ENCODE measurements around the gene EPS15.

EPS15 gene

GRCh38 chr1:51330331-51331201 lies 188.5 kb downstream of the EPS15 start, which contains the start of gene TTC39A:
TSS of gene TTC39A (minus strand) at chr1:51330562. CDS start at chr1:51330477, 85 bp downstream.
- DNase-seq (ENCODE audit: low read depth in 2 of 2) = no peak
- TF ChIP-seq CTCF (IDR thresholded peaks at IDR 0.05; ENCODE audit: low read depth, low read length) = no peak
- H3K4me3 ChIP-seq (replicated peaks in 1 of 2; ENCODE audit: low read depth in 2 of 2, low read length in 2 of 2) = peak within 1 kb of the TSS; percentile 26 to 37

GRCh38 chr1:51329443-51330325 lies 189.4 kb downstream of the EPS15 start:
- no peak for DNase-seq (ENCODE audit: low read depth in 2 of 2)
- H3K4me3 ChIP-seq (replicated peaks in 1 of 2; ENCODE audit: low read depth in 2 of 2, low read length in 2 of 2) = no peak overlapping the region
- TF ChIP-seq CTCF (IDR thresholded peaks at IDR 0.05; ENCODE audit: low read depth, low read length) = no peak

GRCh38 chr1:51328926-51329325 lies 190.1 kb downstream of the EPS15 start:
- no peak overlapping the region for H3K4me3 ChIP-seq (replicated peaks in 1 of 2; ENCODE audit: low read depth in 2 of 2, low read length in 2 of 2)
- no peak for TF ChIP-seq CTCF (IDR thresholded peaks at IDR 0.05; ENCODE audit: low read depth, low read length)

GRCh38 chr1:51328279-51328678 lies 190.8 kb downstream of the EPS15 start:
- peak in 1 of 2 donors; percentile 63 for DNase-seq (ENCODE audit: low read depth in 2 of 2)
- no peak for TF ChIP-seq CTCF (IDR thresholded peaks at IDR 0.05; ENCODE audit: low read depth, low read length)
- H3K4me3 ChIP-seq (replicated peaks in 1 of 2; ENCODE audit: low read depth in 2 of 2, low read length in 2 of 2) = no peak overlapping the region

More at GRCh38 chr1:51328926-51329325, 190.1 kb downstream of the EPS15 start:
- no peak for DNase-seq (ENCODE audit: low read depth in 2 of 2)

GRCh38 chr1:51327386-51327785 lies 191.7 kb downstream of the EPS15 start:
- H3K4me3 ChIP-seq (replicated peaks in 1 of 2; ENCODE audit: low read depth in 2 of 2, low read length in 2 of 2) = no peak overlapping the region
- TF ChIP-seq CTCF (IDR thresholded peaks at IDR 0.05; ENCODE audit: low read depth, low read length) = no peak
- DNase-seq (ENCODE audit: low read depth in 2 of 2) = peak; percentile 23 to 66

GRCh38 chr1:51326839-51327238 lies 192.2 kb downstream of the EPS15 start:
- DNase-seq (ENCODE audit: low read depth in 2 of 2) = no peak
- H3K4me3 ChIP-seq (replicated peaks in 1 of 2; ENCODE audit: low read depth in 2 of 2, low read length in 2 of 2) = no peak overlapping the region
- no peak for TF ChIP-seq CTCF (IDR thresholded peaks at IDR 0.05; ENCODE audit: low read depth, low read length)
